Stimulated activated naive CD8-positive, alpha-beta T cell treated with anti-CD3 and anti-CD28 coated beads, Interleukin-15, Interleukin-2, amounts not matched to agents 100 U/mL and 50 U/mL, for 24 hours (primary cell): Measurements from ENCODE around the gene LOXHD1.
A peak's percentile ranks its signal among the peaks of the same experiment; 100 is the strongest.

Experiments used
- ATAC-seq: fragments of 150-1000 bp; cut with Tn5 transposase; one replicate; pipeline ENCODE4 v1.10.0; 2021
- DNase-seq: peaks from one replicate; pipeline ENCODE4 v3.0.0; 2021

Gene LOXHD1

GRCh38 chr18:46447792-46448191 lies 209.2 kb downstream of the LOXHD1 start:
- no peak for ATAC-seq
- DNase-seq: no peak

- ATAC-seq: no peak
Measured at GRCh38 chr18:46447323-46447722, 209.7 kb downstream of the LOXHD1 start.

GRCh38 chr18:46445522-46446313 lies 211.3 kb downstream of the LOXHD1 start:
- ATAC-seq: no peak
- no peak for DNase-seq

More at GRCh38 chr18:46447323-46447722, 209.7 kb downstream of the LOXHD1 start:
- no peak for DNase-seq

GRCh38 chr18:46439037-46439436 lies 218.0 kb downstream of the LOXHD1 start:
- DNase-seq: no peak
- ATAC-seq: no peak

GRCh38 chr18:46437061-46437460 lies 220.0 kb downstream of the LOXHD1 start:
- no peak for ATAC-seq

GRCh38 chr18:46436621-46437020 lies 220.4 kb downstream of the LOXHD1 start:
- no peak for DNase-seq
- ATAC-seq: no peak

More at GRCh38 chr18:46437061-46437460, 220.0 kb downstream of the LOXHD1 start:
- DNase-seq: no peak

GRCh38 chr18:46435031-46435430 lies 222.0 kb downstream of the LOXHD1 start:
- ATAC-seq (no peak), DNase-seq (no peak)

GRCh38 chr18:46434629-46435028 lies 222.4 kb downstream of the LOXHD1 start:
- DNase-seq (no peak), ATAC-seq (no peak)

- ATAC-seq: peak; percentile 21
- no peak for DNase-seq
Measured at GRCh38 chr18:46433121-46433826, 223.7 kb downstream of the LOXHD1 start.

- ATAC-seq (no peak), DNase-seq (no peak)
Measured at GRCh38 chr18:46431522-46432171, 225.4 kb downstream of the LOXHD1 start.

GRCh38 chr18:46429649-46430224 lies 227.3 kb downstream of the LOXHD1 start:
- DNase-seq (no peak), ATAC-seq (no peak)

GRCh38 chr18:46429130-46429529 lies 227.9 kb downstream of the LOXHD1 start:
- ATAC-seq (no peak), DNase-seq (no peak)

- DNase-seq (no peak), ATAC-seq (no peak)
Measured at GRCh38 chr18:46428368-46428767, 228.7 kb downstream of the LOXHD1 start.

- DNase-seq (no peak), ATAC-seq (no peak)
Measured at GRCh38 chr18:46427216-46427995, 229.6 kb downstream of the LOXHD1 start.
